HepG2 (cell line): ENCODE results near the gene PRR5L. TPM values are rescaled to one million over a fixed set of nuclear protein-coding genes. Genes with fewer than 3 reads are reported as not detected.

Source experiments
- ATAC-seq: fragments of 200-7000 bp; cut with Tn5 transposase; 3 replicates; pipeline ENCODE4 v1.9.1; 2020; ENCODE audit warnings: mild to moderate bottlenecking, moderate library complexity
- BruUV-seq: library from RNA; stranded (reverse); fragments of 400-500 nt; replicated peaks from 2 replicates; lab custom pipeline; 2021; lab: Mats Ljungman, UMichigan
- CTCF ChIA-PET: fragments of 300-600 bp; formaldehyde crosslinking; extraction: SDS; loops from one replicate; lab custom pipeline; 2021; ENCODE audit warnings: low total read pairs, inconsistent platforms, low intra/inter-chr PET ratio; lab: Yijun Ruan, JAX
- POLR2A ChIA-PET: fragments of 350-600 bp; sonication (Branson Sonifier 250); formaldehyde crosslinking; loops from one replicate; lab custom pipeline; 2020; ENCODE audit warnings: antibody characterized with exemption, inconsistent platforms; lab: Yijun Ruan, JAX
- DNase-seq: peaks from one replicate; pipeline ENCODE4 v3.0.0-alpha.2; 2015; ENCODE audit warnings: low spot score
- FAIRE-seq: peaks from 3 replicates; lab custom pipeline; 2011; peaks lifted over from hg19 to GRCh38; lab: Jason Lieb, UNC
- H2AFZ ChIP-seq: one replicate; pipeline ENCODE4 v1.6.1; 2011; ENCODE audit warnings: low read length, inconsistent platforms
- H3K27ac ChIP-seq: fragments of 300-600 bp; 3 replicates; pipeline ENCODE4 v1.8.0; 2011; ENCODE audit warnings: mixed run types, mild to moderate bottlenecking, mixed read lengths, low read length, inconsistent platforms; ENCODE audit not compliant: insufficient read depth; ENCODE audit errors: extremely low read length
- H3K27me3 ChIP-seq, 2 experiments: fragments of 200-600 bp in 1 of 2; 2 replicates in 1 of 2; 3 replicates in 1 of 2; pipeline versions ENCODE4 v1.6.0 to v1.8.0; 2011; ENCODE audit warnings: low read length in 2 of 2, mild to moderate bottlenecking in 2 of 2, moderate library complexity in 2 of 2, inconsistent platforms in 1 of 2; ENCODE audit not compliant: insufficient read depth in 2 of 2, control insufficient read depth in 1 of 2
- H3K36me3 ChIP-seq, 2 experiments: fragments of 200-600 bp in 1 of 2; replicated peaks in 1 of 2; 2 replicates in 1 of 2; 3 replicates in 1 of 2; pipeline versions ENCODE4 v1.5.1 to v1.8.0; 2011; ENCODE audit warnings: low read length in 2 of 2, inconsistent platforms in 1 of 2; ENCODE audit not compliant: insufficient read depth in 2 of 2, control insufficient read depth in 1 of 2
- H3K4me1 ChIP-seq: 2 replicates; pipeline ENCODE4 v1.5.1; 2012; ENCODE audit warnings: low read length, inconsistent platforms; ENCODE audit not compliant: insufficient read depth
- H3K4me2 ChIP-seq: 2 replicates; pipeline ENCODE4 v1.6.0; 2011; ENCODE audit warnings: low read depth, low read length, inconsistent platforms
- H3K4me3 ChIP-seq, 3 experiments: fragments of 200-600 bp in 1 of 3; sonication (generic), shearing (Covaris generic) in 1 of 3; replicated peaks in 1 of 3; 2 replicates each; pipeline ENCODE4 v1.5.1; 2011 to 2016; ENCODE audit warnings: low read length in 3 of 3, inconsistent platforms in 2 of 3, low read depth in 2 of 3, mild to moderate bottlenecking in 2 of 3, control low read depth in 1 of 3, mixed read lengths in 1 of 3; ENCODE audit not compliant: insufficient read depth in 1 of 3
- H3K79me2 ChIP-seq: one replicate; pipeline ENCODE4 v1.6.1; 2011; ENCODE audit warnings: low read length, inconsistent platforms; ENCODE audit not compliant: insufficient read depth
- H3K9ac ChIP-seq: 2 replicates; pipeline ENCODE4 v1.6.0; 2011; ENCODE audit warnings: mild to moderate bottlenecking, low read depth, low read length, inconsistent platforms; ENCODE audit not compliant: insufficient read depth
- H3K9me3 ChIP-seq: 2 replicates; pipeline ENCODE4 v1.5.1; 2012; ENCODE audit warnings: mild to moderate bottlenecking, low read length
- H4K20me1 ChIP-seq: 2 replicates; pipeline ENCODE4 v1.6.0; 2011; ENCODE audit warnings: inconsistent platforms, mild to moderate bottlenecking, low read length, moderate library complexity; ENCODE audit not compliant: insufficient read depth
- GMEB2 ChIP-seq: IDR thresholded peaks from 2 replicates; pipeline ENCODE4 v1.6.1; 2016; ENCODE audit warnings: missing biosample characterization, missing genetic modification reagents, low read depth
- MIXL1 ChIP-seq: IDR thresholded peaks from 2 replicates; pipeline ENCODE4 v1.6.1; 2016
- NFATC3 ChIP-seq: sonication (generic); formaldehyde crosslinking; IDR thresholded peaks from 2 replicates; pipeline ENCODE4 v1.5.1; 2020; ENCODE audit warnings: mild to moderate bottlenecking, missing genetic modification reagents
- TBL1XR1 ChIP-seq: fragments of 150-350 bp; IDR thresholded peaks from 2 replicates; pipeline ENCODE4 v1.6.1; 2014; ENCODE audit warnings: borderline replicate concordance, low read length; ENCODE audit not compliant: partially characterized antibody
- THAP8 ChIP-seq: sonication (generic); formaldehyde crosslinking; IDR thresholded peaks from 2 replicates; pipeline ENCODE4 v1.5.1; 2020; ENCODE audit warnings: missing genetic modification reagents, mild to moderate bottlenecking, borderline replicate concordance
- ZBTB1 ChIP-seq: sonication (generic); formaldehyde crosslinking; IDR thresholded peaks from 2 replicates; pipeline ENCODE4 v1.4.0; 2020; ENCODE audit warnings: missing genetic modification reagents, borderline replicate concordance
- ZNF10 ChIP-seq: sonication (generic); formaldehyde crosslinking; IDR thresholded peaks from 2 replicates; pipeline ENCODE4 v1.4.0; 2020; ENCODE audit warnings: mild to moderate bottlenecking, low read depth, missing genetic modification reagents, borderline replicate concordance
- ZNF20 ChIP-seq: sonication (generic); formaldehyde crosslinking; IDR thresholded peaks from 2 replicates; pipeline ENCODE4 v1.4.0; 2020; ENCODE audit warnings: mild to moderate bottlenecking, moderate library complexity, missing genetic modification reagents
- ZNF225 ChIP-seq: sonication (generic); formaldehyde crosslinking; IDR thresholded peaks from 2 replicates; pipeline ENCODE4 v1.4.0; 2020; ENCODE audit warnings: mild to moderate bottlenecking, missing genetic modification reagents
- ZNF552 ChIP-seq: sonication (generic); formaldehyde crosslinking; IDR thresholded peaks from 2 replicates; pipeline ENCODE4 v1.9.0; 2022; ENCODE audit warnings: missing genetic modification reagents, mild to moderate bottlenecking, borderline replicate concordance
- ZNF746 ChIP-seq: sonication (generic); formaldehyde crosslinking; IDR thresholded peaks from 2 replicates; pipeline ENCODE4 v1.8.0; 2022; ENCODE audit warnings: mild to moderate bottlenecking, missing genetic modification reagents
- ZNF768 ChIP-seq: sonication (generic); formaldehyde crosslinking; IDR thresholded peaks from 2 replicates; pipeline ENCODE4 v1.4.0; 2020; ENCODE audit warnings: missing genetic modification reagents
- WGBS: methylation state at CpG from one replicate; pipeline ENCODE4 v1.1.6; 2017; ENCODE audit warnings: low lambda C conversion rate; 5-methylcytosine and 5-hydroxymethylcytosine counted together
- in situ Hi-C: cut with HindIII; loops from 2 replicates; pipeline ENCODE4 v1.10.0; 2017; ENCODE audit warnings: low pct_unique_long_range_greater_than_20kb; ENCODE audit not compliant: extremely low pct_ligation_motif_present
- intact Hi-C: fragments of 100-400 bp; cut with micrococcal nuclease; formaldehyde crosslinking; loops from one replicate; pipeline ENCODE4 v1.10.0; 2022; ENCODE audit not compliant: unreplicated experiment
- polyA plus RNA-seq, 8 experiments: library from polyadenylated mRNA; depleted of rRNA in 3 of 8; stranded (reverse) in 7 of 8; unstranded in 1 of 8; fragments of >200 nt; fragmentation: Illumina TruSeq in 4 of 8; extraction: Trizol in 4 of 8; gene quantifications; 2 replicates each; pipeline versions ENCODE4 v1.2.1 to v1.2.3, GENCODE V29; 2011 to 2016; ENCODE audit warnings: low read depth in 4 of 8, missing spikeins in 1 of 8, mixed read lengths in 1 of 8; ENCODE audit not compliant: insufficient read depth in 1 of 8
- total RNA-seq, 5 experiments: library from RNA; depleted of rRNA; stranded (reverse); fragments of >200 nt; fragmentation: Illumina TruSeq; extraction: Trizol; gene quantifications; 2 replicates each; pipeline ENCODE4 v1.2.3, GENCODE V29; 2016; ENCODE audit warnings: low read depth in 1 of 5

PRR5L gene
- total and polyA plus RNA-seq, 2 of the 13 experiments (the other 11 are each of a cell fraction or from before 2014, with no cell fraction given): 0.16 TPM; not detected in 1

GRCh38 chr11:36392196-36392595 is 96.1 kb downstream of the PRR5L start:
- H3K4me3 ChIP-seq: no peak overlapping the region
- no peak overlapping the region for H3K9ac ChIP-seq
- in situ Hi-C loops: no loop called here
- DNase-seq: no peak
- POLR2A ChIA-PET: no interaction called here
- no peaks in the 10 kb centered on the region for H3K4me1 ChIP-seq
- FAIRE-seq: no peak
- no peaks in the 10 kb centered on the region for H3K9me3 ChIP-seq
- H3K27ac ChIP-seq: no peak overlapping the region
- no peaks in the 10 kb centered on the region for H3K79me2 ChIP-seq
- no peaks in the 10 kb centered on the region for H3K36me3 ChIP-seq
- WGBS: 43% methylated on average over 2 of the region's 2 CpGs
- ATAC-seq: no peak
- no peaks in the 10 kb centered on the region for H3K27me3 ChIP-seq
- intact Hi-C loops: no loop called here
- CTCF ChIA-PET: no interaction called here
- H3K4me2 ChIP-seq: no peak overlapping the region
- no peaks in the 10 kb centered on the region for H4K20me1 ChIP-seq
- TF ChIP-seq ZNF768 (CRISPR knock-in tag) (no peak), MIXL1 (CRISPR knock-in tag) (no peak)
- H2AFZ ChIP-seq: no peak overlapping the region
- BruUV-seq: no TSS peak

- H3K9me3 ChIP-seq: no peaks in the 10 kb centered on the region
- 0% methylated on average over 2 of the region's 2 CpGs for WGBS
- in situ Hi-C loops: no loop called here
- no peaks in the 10 kb centered on the region for H4K20me1 ChIP-seq
- CTCF ChIA-PET: no interaction called here
- DNase-seq (no peak), ATAC-seq (no peak), FAIRE-seq (no peak)
- no peak overlapping the region for H2AFZ ChIP-seq
- no peak overlapping the region for H3K27ac ChIP-seq
- H3K4me3 ChIP-seq: no peak overlapping the region
- no peaks in the 10 kb centered on the region for H3K36me3 ChIP-seq
- POLR2A ChIA-PET: no interaction called here
- H3K79me2 ChIP-seq: no peaks in the 10 kb centered on the region
- peaks cover 0 to 4% of the 10 kb centered on the region in 2 experiments; a peak in 1 of 5 replicates for H3K27me3 ChIP-seq
- intact Hi-C loops: no loop called here
- BruUV-seq: no TSS peak
- no peak overlapping the region for H3K9ac ChIP-seq
- no peaks in the 10 kb centered on the region for H3K4me1 ChIP-seq
- no peak overlapping the region for H3K4me2 ChIP-seq
- TF ChIP-seq ZNF10 (CRISPR knock-in tag) (no peak), ZNF20 (CRISPR knock-in tag) (no peak), GMEB2 (CRISPR knock-in tag) (no peak), TBL1XR1 (no peak), NFATC3 (CRISPR knock-in tag) (no peak), THAP8 (no peak), ZNF552 (CRISPR knock-in tag) (no peak), ZNF225 (no peak), ZNF746 (CRISPR knock-in tag) (no peak), ZBTB1 (CRISPR knock-in tag) (no peak)
These were observed 98.0 kb downstream of the PRR5L start for GRCh38 chr11:36394056-36394455.
